Activated naive CD8-positive, alpha-beta T cell treated with anti-CD3 and anti-CD28 coated beads for 36 hours (primary cell): ENCODE data around the gene ANKRD33B. TPM values are rescaled to one million over a fixed set of nuclear protein-coding genes. Genes with fewer than 3 reads are reported as not detected.
"Not testable (repeated sequence)": the region's sequence is repeated elsewhere in the genome, so short reads cannot be mapped to it uniquely, and the experiment has no call there.

ENCODE experiments used
- DNase-seq: peaks from one replicate; pipeline ENCODE4 v3.0.0; 2021
- H3K27ac Mint-ChIP-seq: one replicate; pipeline ENCODE4 v1.8.0; 2022; ENCODE audit warnings: mild to moderate bottlenecking, moderate library complexity, mixed read lengths
- H3K27me3 Mint-ChIP-seq: one replicate; pipeline ENCODE4 v1.8.0; 2022; ENCODE audit warnings: mild to moderate bottlenecking, mixed read lengths
- H3K36me3 Mint-ChIP-seq: one replicate; pipeline ENCODE4 v1.8.0; 2021; ENCODE audit warnings: mild to moderate bottlenecking, mixed read lengths
- H3K4me1 Mint-ChIP-seq: one replicate; pipeline ENCODE4 v1.8.0; 2021; ENCODE audit warnings: mixed read lengths
- H3K4me3 Mint-ChIP-seq: one replicate; pipeline ENCODE4 v1.8.0; 2022; ENCODE audit warnings: mild to moderate bottlenecking, moderate library complexity, mixed read lengths
- H3K9me3 Mint-ChIP-seq: one replicate; pipeline ENCODE4 v1.8.0; 2022; ENCODE audit warnings: mixed read lengths
- total RNA-seq, 2 experiments: library from RNA; stranded (reverse); gene quantifications; one replicate each; pipeline ENCODE4 v1.2.3, GENCODE V29; 2021

Gene ANKRD33B
- total RNA-seq, 2 experiments from 2014 or later, result 9.8 to 10.2 TPM

DNA sequence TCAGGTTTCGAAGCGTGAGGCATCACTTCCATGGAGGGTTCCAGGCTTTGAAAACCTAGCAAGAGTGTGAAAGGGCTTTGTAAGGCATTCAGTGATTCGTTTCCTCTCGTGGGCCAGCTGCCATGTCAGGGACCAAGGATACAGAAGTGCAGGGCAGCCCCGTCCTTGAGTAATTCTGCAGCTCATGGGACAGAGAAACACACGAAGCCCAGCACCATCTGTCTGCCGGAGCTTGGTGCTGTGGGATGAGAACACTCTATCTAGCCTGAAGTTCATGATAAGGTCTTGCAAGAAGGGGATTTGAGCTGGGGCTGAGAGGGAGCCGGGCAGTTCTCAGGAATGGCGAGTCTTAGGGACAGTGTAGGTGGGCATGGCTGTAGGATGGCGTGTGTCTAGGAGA, 55.8 kb downstream of the ANKRD33B start:
- Mint-ChIP-seq H3K27ac (no peak overlapping the region), H3K4me3 (no peak overlapping the region), H3K9me3 (peaks cover 5% of the 10 kb centered on the region), H3K36me3 (peaks cover 6% of the 10 kb centered on the region), H3K4me1 (no peaks in the 10 kb centered on the region), H3K27me3 (no peaks in the 10 kb centered on the region)
- no peak for DNase-seq

DNA sequence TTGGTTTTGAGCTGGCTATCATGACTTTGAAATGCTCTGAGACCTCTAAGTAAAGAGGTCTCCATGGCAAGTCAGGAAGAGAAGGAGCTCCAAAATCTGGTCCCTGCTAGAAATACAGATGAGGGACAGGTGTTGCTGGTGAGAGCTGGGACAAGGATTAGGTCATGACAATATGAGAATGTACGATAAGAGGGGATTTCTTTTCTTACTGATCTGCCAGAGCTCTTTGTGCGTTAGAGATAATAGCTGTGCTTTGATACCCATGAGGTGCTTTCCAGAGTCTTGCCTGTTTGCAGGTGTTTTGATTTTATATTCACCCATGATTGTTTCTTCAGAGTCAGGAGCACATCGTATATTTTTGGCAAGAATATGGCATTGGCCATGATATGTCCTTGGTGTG, 56.5 kb downstream of the ANKRD33B start:
- H3K4me3 Mint-ChIP-seq, result no peak overlapping the region
- H3K27ac Mint-ChIP-seq, result no peak overlapping the region
- peaks cover 6% of the 10 kb centered on the region for H3K36me3 Mint-ChIP-seq
- H3K9me3 Mint-ChIP-seq, result peaks cover 5% of the 10 kb centered on the region
- H3K27me3 Mint-ChIP-seq, result no peaks in the 10 kb centered on the region
- no peaks in the 10 kb centered on the region for H3K4me1 Mint-ChIP-seq
- no peak for DNase-seq

DNA sequence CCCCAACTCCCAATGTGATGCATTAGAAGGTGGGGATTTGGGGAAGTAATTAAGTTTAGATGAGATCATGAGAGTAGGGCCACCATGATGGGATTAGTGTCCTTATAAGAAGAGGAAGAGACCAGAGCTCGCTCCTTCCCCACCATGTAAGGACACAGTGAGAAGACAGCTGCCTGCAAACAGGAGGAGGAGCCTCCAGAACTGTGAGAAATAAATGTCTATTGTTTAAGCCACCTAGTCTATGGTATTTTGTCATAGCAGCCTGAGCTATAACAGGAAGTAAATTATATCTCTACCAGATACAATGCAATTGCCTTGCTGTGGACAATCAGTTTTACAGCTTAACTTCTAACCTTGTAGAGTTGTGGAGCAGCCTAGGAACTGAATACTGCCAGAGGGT, 58.0 kb downstream of the ANKRD33B start:
- DNase-seq, result no peak
- H3K9me3 Mint-ChIP-seq, result peaks cover 5% of the 10 kb centered on the region
- H3K4me3 Mint-ChIP-seq, result no peak overlapping the region
- H3K4me1 Mint-ChIP-seq, result peaks cover 2% of the 10 kb centered on the region
- H3K27ac Mint-ChIP-seq, result no peak overlapping the region
- H3K27me3 Mint-ChIP-seq, result no peaks in the 10 kb centered on the region
- H3K36me3 Mint-ChIP-seq, result peaks cover 6% of the 10 kb centered on the region

DNA sequence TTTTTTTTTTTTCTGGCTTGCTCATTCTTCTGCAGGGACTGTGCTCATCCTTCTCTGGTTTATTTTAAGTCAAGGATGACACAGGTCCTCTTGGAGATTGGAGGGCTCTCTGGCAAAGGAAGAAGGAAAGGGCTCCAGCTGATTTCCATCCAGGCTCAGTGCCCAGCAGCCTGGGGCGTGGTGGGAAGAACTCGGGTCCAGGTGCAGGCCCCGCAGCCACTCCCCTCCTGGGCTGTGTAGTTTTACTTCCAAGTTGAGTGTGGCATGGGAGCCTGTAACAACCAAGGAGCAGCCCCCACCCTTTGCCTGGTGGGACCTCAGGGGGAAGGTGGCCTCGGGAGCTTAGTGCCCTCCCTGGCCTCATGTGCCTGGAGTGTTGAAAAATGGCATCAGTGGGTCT, 58.9 kb downstream of the ANKRD33B start:
- Mint-ChIP-seq H3K36me3 (peaks cover 6% of the 10 kb centered on the region), H3K27ac (no peak overlapping the region), H3K27me3 (no peaks in the 10 kb centered on the region)

DNA sequence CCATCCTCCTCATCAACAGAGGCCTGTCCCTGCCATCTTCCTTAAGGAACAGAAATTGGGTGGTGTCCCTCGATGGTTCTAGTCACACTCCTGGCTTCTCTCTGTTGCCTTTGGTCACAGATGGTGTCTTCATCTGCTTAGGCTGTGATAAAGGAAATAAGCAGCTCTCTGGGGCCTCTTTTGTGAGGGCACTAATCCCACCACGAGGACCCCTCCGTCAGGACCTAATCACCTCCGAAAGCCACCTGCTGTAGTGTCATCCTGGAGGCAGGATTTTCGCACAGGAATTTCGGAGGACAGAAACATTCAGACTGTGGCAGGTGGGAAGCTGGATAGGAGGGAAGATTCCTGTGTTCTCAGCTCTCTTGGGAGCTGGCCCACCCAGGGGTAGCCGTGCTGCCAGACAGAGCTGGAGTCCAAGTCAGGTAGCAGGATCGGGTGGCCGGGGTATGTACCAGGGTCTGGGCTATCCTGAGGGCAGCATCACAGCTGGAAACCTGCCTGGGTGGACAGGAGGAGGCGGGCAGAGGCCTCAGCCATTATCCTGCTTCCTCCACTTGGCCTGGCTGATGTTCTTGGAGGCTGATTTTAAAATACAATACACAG, 59.5 kb downstream of the ANKRD33B start:
- H3K4me1 Mint-ChIP-seq, result peaks cover 15% of the 10 kb centered on the region
- H3K36me3 Mint-ChIP-seq, result peaks cover 4% of the 10 kb centered on the region
- DNase-seq, result no peak
- H3K27me3 Mint-ChIP-seq, result no peaks in the 10 kb centered on the region
- H3K9me3 Mint-ChIP-seq, result peaks cover 5% of the 10 kb centered on the region
- no peak overlapping the region for H3K27ac Mint-ChIP-seq
- no peak overlapping the region for H3K4me3 Mint-ChIP-seq

More for the DNA sequence above, 58.9 kb downstream of the ANKRD33B start:
- peaks cover 12% of the 10 kb centered on the region for H3K4me1 Mint-ChIP-seq
- peaks cover 5% of the 10 kb centered on the region for H3K9me3 Mint-ChIP-seq
- no peak for DNase-seq
- H3K4me3 Mint-ChIP-seq, result no peak overlapping the region

DNA sequence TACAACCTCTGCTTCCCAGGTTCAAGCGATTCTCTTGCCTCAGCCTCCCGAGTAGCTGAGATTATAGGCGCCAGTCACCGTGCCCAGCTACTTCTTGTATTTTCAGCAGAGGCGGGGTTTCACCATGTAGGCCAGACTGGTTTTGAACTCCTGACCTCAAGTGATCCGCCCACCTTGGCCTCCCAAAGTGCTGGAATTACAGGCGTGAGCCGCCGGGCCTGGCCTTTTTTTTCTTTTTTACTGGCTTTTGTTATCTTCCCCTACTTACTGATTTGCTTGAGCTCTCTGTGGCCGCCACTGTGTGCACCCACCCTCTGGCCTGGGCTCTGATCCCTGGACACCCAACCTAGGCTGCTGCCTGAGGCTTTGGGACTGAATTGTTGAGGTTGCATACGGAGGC, 60.3 kb downstream of the ANKRD33B start:
- H3K27me3 Mint-ChIP-seq, result peaks cover 4% of the 10 kb centered on the region
- DNase-seq, result no peak
- peaks cover 5% of the 10 kb centered on the region for H3K9me3 Mint-ChIP-seq
- H3K27ac Mint-ChIP-seq, result no peak overlapping the region
- peaks cover 15% of the 10 kb centered on the region for H3K4me1 Mint-ChIP-seq
- peaks cover 4% of the 10 kb centered on the region for H3K36me3 Mint-ChIP-seq
- no peak overlapping the region for H3K4me3 Mint-ChIP-seq

DNA sequence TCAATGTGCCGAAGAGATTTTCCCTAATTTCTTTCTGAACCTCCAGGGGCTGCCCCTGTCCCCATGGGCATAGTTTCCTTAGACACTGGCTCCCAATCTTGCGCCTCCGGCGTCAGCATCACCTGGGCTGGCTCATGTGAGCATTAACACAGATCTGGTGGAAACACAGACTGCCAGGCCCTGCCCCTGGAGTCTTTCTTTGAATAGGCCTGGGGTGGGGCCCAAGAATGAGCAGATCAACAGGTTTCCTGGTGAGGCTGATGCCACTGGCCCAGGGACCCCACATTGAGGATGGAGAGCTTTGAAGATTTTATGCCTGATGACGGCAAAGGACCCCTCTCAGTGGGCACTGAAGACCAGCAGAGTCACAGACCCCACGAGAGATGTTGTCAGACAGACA, 60.8 kb downstream of the ANKRD33B start:
- Mint-ChIP-seq H3K27ac (no peak overlapping the region), H3K27me3 (peaks cover 8% of the 10 kb centered on the region)

DNA sequence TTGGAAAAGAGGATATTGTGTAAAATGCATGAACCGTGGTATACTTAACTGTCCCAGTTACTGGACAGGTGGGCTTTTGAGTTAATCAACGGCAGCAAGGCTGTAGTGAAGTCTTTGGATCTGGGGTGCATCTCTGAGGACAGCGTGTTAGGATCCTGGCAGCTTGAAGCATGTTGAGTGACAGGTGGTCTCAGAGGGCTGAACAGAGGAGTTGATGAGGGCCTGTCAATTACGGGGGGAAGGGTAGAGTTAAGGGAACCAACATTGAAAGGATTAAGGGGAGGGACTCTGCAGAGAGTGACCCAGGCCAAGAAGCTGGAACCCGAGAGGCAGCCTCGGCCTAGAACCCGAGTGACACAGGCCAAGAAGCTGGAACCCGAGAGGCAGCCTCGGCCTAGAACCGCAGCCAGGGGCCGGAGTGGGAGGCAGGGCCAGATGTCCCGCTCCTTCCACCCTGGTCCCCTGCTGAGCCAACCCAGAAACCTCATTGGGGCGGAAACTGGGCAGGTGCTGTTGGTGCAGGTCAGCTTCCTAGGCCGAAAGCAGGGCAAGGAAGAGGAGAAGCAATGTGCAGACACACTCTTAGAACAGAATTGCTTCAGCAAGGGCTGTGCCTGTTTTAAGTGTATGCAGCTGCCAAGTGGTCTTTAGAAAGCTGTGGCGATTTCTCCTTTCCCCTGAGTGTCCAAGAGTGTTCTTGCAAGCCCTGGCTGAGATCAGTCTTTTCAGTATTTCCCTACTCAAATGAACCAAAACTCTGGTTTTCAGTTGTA, 62.0 kb downstream of the ANKRD33B start:
- Mint-ChIP-seq H3K9me3 (peaks cover 5% of the 10 kb centered on the region), H3K27me3 (peaks cover 11% of the 10 kb centered on the region), H3K27ac (peak overlapping the region; percentile 2), H3K4me3 (no peak overlapping the region), H3K4me1 (peaks cover 28% of the 10 kb centered on the region), H3K36me3 (peaks cover 12% of the 10 kb centered on the region)
- DNase-seq, result no peak

More for the DNA sequence above, 60.8 kb downstream of the ANKRD33B start:
- H3K4me3 Mint-ChIP-seq, result no peak overlapping the region
- DNase-seq, result no peak
- H3K4me1 Mint-ChIP-seq, result peaks cover 17% of the 10 kb centered on the region
- H3K9me3 Mint-ChIP-seq, result peaks cover 5% of the 10 kb centered on the region
- peaks cover 8% of the 10 kb centered on the region for H3K36me3 Mint-ChIP-seq

DNA sequence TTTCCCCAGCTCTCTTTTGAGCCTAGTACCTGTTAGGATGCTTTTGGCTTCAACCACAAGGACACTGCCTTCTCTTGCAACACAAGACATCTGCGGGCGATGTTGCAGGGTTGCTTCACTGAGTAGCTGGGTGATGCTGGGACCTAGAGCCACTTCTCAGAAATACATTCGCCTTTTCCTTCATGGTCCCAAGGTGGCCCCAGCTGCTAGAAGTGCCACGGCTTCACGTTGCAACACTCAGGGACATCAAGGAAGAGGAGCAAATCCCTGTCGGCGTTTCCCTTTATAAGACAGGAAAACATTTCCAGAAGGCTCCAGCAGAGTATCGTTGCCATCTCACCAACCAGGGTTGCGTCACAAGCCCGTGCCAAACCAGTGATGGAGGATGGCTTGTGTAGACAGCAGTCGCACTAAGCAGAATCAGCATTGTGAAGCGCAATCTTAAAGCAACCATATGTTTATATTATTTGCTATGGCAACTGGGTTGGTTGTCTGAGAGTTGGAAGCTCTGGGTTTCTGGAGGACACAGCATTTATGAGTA, 62.7 kb downstream of the ANKRD33B start:
- Mint-ChIP-seq H3K9me3 (no peaks in the 10 kb centered on the region), H3K4me3 (no peak overlapping the region), H3K27ac (no peak overlapping the region), H3K27me3 (peaks cover 11% of the 10 kb centered on the region), H3K36me3 (peaks cover 8% of the 10 kb centered on the region), H3K4me1 (peaks cover 35% of the 10 kb centered on the region)
- DNase-seq, result no peak

DNA sequence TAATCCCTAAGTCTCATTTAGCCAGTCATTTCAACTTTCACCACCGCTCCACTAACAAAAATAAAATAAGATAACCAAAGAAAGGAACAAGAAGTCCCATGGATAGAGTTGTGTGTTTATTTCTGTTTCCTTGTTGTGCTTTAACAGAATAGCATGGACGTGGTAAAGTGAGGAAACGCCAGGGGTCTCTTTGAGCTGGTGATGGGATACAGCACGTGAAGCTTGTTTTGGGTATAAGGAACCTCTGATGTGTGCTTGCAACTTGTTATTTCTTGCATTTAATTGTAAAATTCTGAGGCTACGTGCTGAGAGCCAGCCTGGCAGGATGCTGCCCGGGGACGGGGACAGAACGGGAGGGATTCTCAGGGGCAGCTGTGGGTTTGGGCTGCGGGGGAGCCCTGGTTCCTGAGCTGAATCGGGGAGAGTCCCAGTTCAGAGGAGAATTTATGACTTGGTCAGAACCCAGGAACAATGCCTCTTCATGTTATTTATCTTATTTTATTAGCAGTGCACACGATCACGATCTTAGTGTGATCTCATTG, 63.4 kb downstream of the ANKRD33B start:
- Mint-ChIP-seq H3K9me3 (peaks cover 6% of the 10 kb centered on the region), H3K27ac (peak overlapping the region; percentile 79), H3K27me3 (peaks cover 11% of the 10 kb centered on the region), H3K4me3 (peak overlapping the region; percentile 77), H3K36me3 (peaks cover 10% of the 10 kb centered on the region), H3K4me1 (peaks cover 42% of the 10 kb centered on the region)
- no peak for DNase-seq

DNA sequence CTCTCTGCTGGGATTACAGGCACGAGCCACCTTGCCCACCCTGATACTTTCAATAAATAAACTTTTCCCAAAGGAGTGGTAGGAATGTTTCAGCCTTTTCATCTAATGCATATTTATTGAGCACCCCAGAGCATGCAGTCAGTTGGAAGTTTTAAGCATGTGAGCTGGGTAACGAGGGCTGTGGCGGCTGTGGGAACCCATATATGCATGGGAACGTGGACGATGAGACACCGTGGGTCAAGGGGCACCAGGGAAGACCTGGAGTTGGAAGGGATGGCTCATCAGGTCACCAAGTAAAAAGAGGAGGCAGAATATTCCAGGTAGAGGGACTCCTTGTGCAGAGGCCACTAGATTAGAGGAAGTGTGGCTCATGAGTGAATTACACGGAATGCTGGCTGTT, 64.7 kb downstream of the ANKRD33B start:
- peaks cover 11% of the 10 kb centered on the region for H3K27me3 Mint-ChIP-seq
- no peak overlapping the region for H3K4me3 Mint-ChIP-seq

DNA sequence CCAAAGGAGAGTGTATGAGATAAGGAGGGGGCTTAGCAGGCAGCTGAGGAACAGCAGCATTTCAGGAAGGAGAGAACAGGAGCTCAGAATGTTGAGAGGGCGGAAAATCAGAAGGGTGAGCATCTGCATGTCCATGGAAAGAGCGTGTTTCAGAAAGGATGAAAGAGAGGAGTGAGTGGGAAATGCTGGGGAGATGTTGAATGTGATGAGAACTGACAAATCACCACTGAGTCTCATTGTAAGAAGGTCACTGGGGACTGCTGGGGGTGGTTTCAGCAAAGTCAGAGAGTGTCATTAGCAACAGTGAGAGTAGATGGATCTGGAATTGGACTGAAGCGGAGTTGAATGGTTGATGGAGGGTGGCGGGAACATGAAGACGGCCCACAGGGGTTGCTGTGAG, 65.8 kb downstream of the ANKRD33B start:
- H3K9me3 Mint-ChIP-seq, result peaks cover 9% of the 10 kb centered on the region
- peaks cover 59% of the 10 kb centered on the region for H3K4me1 Mint-ChIP-seq
- H3K4me3 Mint-ChIP-seq, result no peak overlapping the region
- peaks cover 11% of the 10 kb centered on the region for H3K27me3 Mint-ChIP-seq
- H3K27ac Mint-ChIP-seq, result no peak overlapping the region
- no peak for DNase-seq
- peaks cover 20% of the 10 kb centered on the region for H3K36me3 Mint-ChIP-seq

More for the DNA sequence above, 64.7 kb downstream of the ANKRD33B start:
- Mint-ChIP-seq H3K36me3 (peaks cover 14% of the 10 kb centered on the region), H3K27ac (peak overlapping the region; percentile 4), H3K4me1 (peaks cover 49% of the 10 kb centered on the region), H3K9me3 (peaks cover 8% of the 10 kb centered on the region)
- no peak for DNase-seq

DNA sequence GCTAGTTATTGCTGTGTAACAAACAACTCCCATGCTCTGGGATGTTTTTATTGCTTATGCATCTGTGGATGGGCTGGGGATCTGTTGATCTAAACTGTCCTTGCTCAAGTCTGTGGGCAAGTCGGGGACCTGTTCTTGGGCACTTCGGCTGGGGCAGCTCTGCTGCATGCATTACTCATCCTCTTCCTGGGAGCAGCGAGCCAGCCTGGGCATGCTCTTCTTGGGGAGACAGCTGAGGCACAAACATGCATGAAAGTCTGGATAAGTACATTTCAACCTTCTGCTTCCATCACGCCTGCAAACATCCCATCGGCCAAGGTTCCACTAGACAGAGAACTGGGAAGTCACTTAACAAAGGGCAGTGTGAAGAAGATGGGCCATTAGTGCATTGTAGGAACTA, 66.3 kb downstream of the ANKRD33B start:
- peaks cover 11% of the 10 kb centered on the region for H3K27me3 Mint-ChIP-seq
- peaks cover 9% of the 10 kb centered on the region for H3K9me3 Mint-ChIP-seq
- peaks cover 20% of the 10 kb centered on the region for H3K36me3 Mint-ChIP-seq
- no peak overlapping the region for H3K27ac Mint-ChIP-seq
- no peak for DNase-seq
- H3K4me3 Mint-ChIP-seq, result no peak overlapping the region
- peaks cover 64% of the 10 kb centered on the region for H3K4me1 Mint-ChIP-seq

DNA sequence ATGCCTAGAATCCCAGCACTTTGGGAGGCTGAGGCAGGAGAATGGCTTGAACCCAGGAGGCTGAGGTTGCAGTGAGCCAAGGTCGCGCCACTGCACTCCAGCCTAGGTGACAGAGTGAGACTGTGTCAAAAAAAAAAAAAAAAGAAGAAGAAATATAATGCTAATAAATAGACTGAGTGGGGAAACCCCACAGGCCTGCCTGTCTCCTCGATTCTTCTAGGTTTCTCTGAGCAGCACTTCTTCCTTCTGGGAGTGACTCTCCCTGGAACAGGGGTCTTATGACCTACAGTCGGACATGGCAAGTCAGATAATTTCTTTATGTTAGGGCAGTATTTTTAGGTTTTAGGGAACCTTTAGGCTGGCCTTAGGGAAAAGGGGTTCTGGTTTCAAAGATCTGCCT, 66.9 kb downstream of the ANKRD33B start:
- H3K4me3 Mint-ChIP-seq, DNase-seq, H3K9me3 Mint-ChIP-seq: not testable (repeated sequence)
- H3K4me1 Mint-ChIP-seq, result peaks cover 69% of the 10 kb centered on the region
- H3K36me3 Mint-ChIP-seq, result peaks cover 20% of the 10 kb centered on the region
- H3K27me3 Mint-ChIP-seq, result peaks cover 11% of the 10 kb centered on the region
- peak overlapping the region; percentile 0 for H3K27ac Mint-ChIP-seq

DNA sequence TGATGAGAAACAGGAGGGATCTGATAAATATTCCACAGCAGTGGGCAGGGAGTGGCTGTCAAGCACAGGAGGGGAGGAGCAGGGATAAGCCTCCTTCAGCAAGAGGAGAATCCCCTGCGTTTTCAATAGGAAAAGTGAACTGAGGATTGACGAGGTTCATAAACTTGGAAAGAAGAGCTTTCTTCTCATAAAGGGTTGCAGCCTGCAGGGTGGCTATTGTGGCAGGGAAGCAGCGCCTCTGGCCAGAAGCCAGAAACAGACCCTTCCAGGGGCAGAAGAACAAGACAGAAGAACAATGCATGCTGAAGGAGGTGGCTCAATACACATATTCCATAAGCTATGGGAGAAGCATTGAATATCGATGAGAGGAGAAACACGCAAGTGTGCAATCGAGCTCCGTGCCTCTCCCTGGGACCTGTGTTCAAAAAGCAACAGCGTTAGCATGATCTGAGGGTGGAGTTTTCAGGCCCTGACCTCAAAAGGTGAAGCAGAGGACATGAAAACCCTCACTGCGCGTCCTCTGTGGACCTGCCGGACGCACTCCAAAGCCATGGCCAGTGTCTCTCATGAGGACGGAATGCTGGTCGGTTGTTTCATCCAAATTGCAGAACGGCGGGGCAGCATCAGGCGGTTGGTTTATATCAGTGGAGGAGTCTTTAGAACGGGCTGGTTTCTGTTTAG, 67.6 kb downstream of the ANKRD33B start:
- Mint-ChIP-seq H3K27ac (peak overlapping the region; percentile 89), H3K27me3 (peaks cover 11% of the 10 kb centered on the region), H3K36me3 (peaks cover 21% of the 10 kb centered on the region), H3K9me3 (peaks cover 9% of the 10 kb centered on the region), H3K4me1 (peaks cover 75% of the 10 kb centered on the region), H3K4me3 (no peak overlapping the region)
- no peak for DNase-seq
